NCI-H1092 (cell line): ENCODE data around the gene HIVEP3.
A peak's percentile ranks its signal among the peaks of the same experiment; 100 is the strongest.

Source experiments
- DNase-seq: peaks from one replicate; lab custom pipeline; 2025; lab: John Stamatoyannopoulos, UW

Gene HIVEP3

DNA sequence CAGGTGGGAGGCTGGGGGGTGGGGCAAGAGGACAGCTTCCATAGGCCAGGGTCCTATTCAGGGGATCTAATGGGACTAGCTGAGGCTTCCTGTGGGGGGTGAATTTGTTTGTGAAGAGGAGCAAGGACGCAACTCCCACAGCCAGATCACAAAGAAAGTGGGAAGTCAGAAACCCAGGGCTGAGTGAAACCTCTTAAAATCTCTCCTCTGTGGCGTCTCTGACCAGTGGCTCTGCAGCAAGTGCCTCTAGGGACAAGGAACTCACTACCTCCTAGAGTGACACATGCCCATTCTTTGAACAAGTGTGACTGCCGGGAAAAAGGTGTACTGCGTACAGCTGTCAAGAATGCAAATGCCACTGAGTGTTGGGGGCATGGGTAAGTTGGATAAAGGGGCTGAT, 187.9 kb downstream of the HIVEP3 start:
- no peak for DNase-seq

DNA sequence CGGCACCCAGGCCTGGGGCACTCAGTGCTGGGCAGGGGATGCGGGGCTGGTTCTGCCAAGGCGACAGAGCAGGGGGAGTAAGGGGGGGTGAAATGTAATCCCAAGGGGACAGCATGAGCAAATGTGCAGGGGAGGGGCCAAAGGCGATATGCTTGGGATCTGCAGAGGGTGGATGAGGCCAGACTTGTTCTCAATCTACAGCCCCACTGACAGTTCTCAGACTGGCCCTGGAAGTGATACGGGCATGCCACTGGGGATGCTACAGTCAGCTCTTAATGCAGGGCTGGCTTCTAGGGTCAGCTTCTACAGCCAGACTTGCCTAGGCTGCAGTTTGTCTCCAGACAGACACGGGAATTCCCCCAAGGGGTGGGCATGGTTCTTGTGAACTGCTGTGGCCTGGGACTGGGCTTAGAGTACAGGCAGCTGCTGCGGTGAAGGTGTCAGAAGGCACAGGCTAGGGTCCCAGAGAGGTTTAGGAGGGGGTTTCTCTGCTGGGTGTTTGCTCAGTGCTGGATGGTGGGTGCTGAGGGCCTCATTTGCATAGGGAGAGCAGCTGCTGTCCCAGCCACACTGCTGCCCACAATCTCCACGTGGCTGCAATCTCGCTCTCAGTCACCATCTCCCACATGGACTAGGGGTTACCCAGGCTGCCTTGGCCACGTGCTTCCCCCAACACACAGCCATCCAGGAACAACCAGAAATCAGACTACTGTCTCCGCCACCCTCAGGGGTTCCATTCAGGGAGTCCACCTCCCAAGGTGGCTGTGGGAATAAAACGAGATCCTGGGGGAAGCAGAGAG, 190.1 kb downstream of the HIVEP3 start:
- DNase-seq, result no peak

DNA sequence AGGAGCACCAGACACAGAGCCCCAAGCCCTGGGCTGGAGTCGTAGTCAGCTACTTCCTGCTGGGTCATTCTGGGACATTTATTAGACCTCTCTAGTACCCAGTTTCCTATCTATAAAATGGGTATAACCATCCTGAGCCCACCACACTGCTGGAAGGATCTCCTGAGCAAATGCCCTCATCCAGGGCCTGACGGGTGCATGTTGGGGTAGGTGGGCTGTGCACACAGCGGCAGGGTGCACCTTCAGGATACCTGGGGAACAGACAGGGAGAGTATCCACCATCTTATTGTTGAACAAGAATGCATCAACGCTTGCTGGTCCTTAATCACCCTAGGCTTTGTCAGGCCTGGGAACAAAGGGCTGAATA, 191.0 kb downstream of the HIVEP3 start:
- DNase-seq, result no peak

DNA sequence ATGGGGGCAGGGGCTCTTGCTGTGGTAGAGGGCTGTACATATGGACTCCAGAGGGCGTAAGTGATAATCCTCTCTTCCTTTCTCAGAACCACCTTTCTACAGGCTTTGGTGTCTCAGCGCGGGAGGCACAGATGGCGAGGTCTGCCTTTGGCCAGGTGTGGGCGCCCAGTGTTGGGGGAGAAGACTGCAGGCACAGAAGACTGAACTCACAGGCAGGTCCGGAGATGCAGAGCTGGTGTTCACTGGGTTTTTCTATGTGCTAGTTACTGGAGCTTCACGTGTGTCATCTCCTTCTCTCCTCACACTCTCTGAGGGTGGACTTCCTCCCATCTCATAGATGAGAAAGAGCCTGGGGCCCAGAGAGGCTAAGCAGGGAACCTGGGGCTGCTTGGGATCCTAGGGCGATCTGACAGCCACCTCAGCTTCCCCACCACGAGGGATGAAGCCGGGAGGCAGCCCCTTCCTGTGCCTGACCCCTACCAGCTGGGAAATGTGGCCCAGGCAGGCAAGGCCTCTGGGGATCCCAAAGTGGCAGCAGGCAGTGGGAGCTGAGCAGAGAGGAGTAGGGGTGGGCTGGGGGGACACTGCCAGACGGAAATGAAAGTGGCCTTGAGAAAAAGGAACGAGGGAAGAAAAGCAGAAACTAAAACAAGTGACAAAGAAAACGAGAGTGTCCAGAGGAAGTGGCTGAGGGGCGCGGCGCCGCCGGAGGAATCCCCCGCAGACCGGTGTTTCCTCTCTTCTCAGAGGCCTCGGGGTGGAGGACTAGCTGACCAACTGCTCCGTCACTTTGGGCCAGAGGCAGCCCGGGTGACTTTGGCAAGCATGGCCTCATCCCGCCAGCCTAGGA, 191.6 kb downstream of the HIVEP3 start:
- no peak for DNase-seq

DNA sequence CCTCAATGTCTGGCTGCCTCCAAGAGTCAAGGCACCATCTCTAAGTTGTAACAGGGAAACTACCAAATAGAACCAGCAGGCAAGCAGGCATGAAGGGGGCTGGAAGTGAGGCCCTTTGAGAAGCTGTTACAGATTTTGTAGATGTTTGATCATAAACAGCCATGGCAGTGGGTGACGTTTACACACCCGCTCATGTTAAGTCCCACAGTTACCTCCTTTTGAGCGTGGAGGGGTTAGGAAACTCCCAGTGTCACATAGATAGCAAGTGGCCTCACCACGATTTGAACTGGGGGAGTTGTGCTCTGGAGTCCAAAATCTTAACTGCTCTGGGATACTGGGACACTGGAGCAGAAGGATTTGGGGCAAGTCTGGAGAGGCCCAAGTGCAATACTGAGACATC, 192.4 kb downstream of the HIVEP3 start:
- no peak for DNase-seq

DNA sequence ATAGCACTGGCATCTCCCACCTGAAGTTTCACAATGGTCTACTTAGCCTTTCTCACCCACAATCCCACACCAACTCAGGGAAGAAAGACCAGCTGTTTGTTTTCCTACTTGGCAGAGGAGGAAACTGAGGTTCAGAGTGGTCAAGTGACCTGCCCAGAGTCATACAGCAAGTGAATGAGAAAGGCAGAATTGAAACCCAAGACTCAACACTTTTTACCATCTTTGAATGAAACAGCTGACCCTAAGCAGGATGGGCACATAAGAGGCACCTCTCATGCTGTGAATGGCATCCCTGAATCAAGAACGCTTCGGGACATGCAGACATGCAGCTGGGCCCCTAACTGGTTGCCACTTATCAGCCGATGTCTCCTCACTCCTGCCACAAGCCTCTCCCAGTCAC, 193.8 kb downstream of the HIVEP3 start:
- no peak for DNase-seq

DNA sequence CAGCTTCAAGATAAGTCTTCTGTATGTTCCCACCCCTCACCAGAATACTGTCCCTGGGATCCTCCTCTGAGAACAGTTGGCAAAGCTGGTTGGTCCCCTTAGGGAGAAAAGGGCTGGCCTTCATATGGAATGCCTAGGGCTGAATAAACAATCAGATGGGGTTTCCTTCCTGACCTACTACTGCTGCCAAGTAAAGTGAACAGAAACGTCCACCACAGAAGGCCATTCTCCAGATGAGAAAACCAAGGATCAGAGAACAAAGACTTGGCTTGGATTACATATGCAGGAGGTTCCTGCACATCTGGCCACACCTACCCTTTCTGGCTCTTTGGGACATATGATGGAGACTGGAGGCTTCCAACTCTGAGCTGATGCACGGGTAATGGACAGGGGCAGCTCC, 194.5 kb downstream of the HIVEP3 start:
- no peak for DNase-seq

DNA sequence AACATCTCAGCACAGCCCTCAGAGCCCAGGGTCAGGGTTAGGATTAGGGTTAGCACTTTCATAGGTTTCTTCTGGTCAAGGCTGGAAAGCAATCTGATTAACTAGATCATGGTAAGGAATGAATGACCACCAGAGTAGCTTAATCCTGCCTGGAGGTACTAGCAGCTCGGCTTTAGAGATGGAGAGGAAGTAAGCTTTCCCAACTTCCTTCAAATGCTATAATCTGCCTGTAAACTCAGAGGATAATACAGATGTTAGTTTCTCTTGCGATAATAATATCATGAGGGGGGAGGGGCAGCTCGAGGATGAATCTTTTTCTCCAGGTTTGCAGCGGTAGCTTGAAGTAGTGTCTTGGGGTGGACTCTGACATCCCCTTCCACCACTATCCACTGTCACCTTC, 194.9 kb downstream of the HIVEP3 start:
- DNase-seq, result no peak

DNA sequence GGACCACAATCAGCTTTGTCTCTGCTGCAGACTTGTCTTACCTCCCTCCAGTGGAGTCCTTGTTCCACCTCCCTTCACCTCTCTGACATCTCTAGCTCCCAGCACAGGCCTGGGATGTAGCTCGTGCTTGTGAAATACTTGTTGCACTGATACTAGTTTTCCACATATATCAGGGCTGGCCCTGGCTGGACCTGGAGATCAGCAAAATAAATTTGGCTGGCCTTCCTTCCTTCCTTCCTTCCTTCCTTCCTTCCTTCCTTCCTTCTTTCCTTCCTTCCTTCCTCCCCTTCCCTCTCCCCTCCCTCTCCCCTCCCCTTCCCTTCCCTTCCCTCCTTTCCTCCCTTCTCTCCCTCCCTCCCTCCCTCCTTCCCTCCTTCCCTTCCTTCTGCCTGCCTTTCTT, 196.5 kb downstream of the HIVEP3 start:
- no peak for DNase-seq

DNA sequence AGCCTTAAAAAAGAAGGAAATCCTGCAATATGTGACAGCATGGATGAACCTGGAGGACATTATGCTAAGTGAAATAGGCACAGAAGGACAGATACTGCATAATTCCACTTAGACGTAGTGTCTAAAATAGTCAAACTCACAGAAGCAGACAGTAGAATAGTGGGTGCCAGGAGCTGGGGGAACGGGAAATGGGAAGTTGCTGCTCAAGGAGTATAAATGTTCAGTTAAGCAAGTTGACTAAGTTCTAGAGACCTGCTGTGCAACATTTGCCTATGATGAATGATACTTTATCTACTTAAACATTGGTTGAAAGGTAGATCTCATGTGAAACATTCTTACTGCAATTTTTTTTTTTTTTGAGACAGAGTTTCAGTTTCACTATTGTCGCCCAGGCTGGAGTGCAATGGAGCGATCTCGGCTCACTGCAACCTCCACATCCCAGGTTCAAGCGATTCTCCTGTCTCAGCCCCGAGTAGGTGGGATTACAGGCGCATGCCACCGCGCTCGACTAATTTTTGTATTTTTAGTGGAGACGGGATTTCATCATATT, 197.8 kb downstream of the HIVEP3 start:
- no peak for DNase-seq

DNA sequence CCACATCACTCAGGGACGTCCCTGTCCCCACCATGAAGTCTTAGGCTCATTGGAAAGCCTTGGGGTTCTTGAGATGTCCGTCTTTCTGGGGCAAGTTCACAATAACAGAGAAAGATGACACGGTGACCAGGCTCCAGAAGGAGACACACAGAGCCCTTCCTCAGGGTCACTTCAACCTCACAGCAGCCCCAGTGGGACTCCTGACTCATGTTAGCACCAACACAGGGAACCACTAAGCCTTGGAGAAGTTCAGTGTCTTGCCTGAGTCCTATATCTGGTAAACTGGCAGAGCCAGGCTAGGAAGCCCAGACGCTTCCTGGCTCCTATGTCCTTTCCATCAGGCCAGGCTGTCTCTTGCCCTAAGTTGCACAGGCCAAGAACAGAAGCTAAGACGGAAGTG, 199.1 kb downstream of the HIVEP3 start:
- DNase-seq, result no peak

DNA sequence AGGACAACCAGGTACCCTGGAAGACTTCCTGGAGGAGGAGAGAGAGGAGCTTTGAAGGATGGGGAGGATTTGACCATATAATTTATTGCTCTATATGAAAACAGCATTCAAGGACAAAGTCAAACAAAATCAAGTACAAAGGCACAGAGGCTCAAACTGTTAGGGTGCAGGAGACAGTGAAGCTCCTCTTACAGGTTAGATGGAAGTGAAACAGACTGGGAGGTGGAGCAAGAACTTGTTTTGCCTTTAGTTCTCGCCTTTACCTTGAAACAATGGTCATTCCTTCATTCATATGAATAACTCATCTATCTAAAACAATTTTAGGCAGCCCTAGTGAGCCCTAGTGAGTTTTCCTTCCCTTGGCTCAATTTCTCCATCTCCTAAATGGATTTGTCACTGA, 199.6 kb downstream of the HIVEP3 start:
- no peak for DNase-seq

DNA sequence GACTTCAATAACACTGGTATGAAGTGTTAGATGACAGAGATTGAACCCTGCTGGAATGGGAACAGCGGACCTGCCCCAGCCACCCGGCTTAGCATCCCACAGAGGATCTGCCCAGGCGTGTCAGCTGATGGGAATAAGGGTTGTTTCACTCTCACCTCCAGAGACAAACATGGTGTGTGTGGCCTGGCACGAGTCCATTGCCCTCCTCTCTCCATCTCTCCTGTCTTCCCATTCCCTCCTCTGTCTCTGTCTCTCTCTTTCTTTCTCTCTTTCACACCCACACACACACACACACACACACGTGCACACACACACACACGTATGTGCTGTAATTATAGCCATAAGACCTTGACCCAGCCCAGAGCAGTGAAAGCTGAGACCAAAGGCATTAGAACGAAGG, 200.2 kb downstream of the HIVEP3 start:
- DNase-seq, result no peak

DNA sequence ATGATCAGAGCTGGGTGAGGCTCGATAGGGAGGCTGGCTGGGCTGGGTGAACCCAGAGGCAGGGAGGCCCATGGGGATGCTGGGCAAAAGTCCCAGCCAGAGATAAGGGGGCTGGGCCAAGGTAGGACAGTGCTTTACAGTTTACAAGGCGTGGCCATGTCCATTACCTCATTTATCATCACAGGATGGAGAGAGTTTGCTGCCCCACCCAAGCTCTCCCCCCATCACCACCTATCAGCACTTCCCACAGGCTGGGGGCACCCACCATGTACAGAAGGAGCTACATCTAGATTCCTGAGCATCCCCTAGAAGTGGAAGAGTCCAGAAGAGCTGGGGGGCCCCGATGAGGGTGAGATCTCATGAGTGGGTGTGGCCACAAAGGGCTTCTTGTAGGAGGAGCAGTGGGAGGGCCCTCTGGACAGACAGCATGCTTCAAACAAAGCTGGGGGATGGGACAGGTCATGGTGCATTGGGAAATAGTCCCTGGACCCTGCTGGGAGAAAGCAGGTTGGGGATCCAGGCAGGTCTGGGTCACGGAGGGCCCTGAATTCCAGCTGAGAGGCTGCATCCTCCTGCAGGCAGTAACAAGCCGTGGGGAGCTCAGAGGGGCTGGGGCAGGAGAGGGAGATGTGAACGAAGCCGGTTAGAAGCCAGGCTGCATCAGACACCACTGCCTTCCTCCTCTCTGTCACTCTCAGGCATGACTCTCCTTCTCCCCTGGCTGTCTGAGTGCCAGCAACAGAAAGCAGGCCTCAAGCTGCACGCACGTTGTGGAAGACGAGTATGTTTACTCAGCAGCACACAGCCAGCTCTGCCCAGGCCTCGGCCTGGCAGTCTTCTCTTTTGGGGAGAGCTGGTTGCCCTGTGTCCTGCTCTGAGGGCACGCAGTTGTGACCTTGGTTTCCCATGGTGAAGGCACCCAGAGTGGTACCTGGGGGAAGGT, 202.3 kb downstream of the HIVEP3 start:
- DNase-seq, result no peak

DNA sequence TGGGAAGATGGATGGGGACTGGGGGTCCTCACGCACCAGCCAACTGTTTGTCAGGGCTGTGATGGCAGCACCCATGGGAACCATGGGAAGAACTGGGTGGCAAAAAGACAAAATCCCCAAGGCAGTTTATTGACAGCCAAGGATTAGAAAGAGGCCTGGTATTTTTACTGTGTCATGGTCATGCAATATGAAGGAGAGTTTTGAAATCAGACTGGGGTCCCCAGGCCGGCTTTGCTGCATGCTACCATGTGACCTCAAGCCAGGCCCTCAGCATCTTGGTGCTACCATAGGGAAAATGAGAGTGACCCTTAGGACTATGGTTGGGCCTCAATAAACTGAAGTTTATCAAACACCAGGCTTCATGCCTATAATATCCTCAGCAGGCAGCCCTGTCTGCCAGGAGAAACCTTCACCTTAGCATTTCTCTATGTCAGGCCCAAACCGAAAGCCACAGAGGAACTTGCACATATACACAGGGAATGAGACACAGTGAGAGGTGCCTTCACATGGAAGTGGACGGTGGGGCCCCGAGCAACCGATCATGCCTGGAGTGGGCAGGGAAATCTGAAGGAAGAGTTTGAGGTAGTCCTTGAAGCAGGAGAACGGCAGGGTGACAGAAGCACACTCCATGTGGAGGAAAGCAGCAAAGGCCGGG, 203.2 kb downstream of the HIVEP3 start:
- DNase-seq, result no peak

DNA sequence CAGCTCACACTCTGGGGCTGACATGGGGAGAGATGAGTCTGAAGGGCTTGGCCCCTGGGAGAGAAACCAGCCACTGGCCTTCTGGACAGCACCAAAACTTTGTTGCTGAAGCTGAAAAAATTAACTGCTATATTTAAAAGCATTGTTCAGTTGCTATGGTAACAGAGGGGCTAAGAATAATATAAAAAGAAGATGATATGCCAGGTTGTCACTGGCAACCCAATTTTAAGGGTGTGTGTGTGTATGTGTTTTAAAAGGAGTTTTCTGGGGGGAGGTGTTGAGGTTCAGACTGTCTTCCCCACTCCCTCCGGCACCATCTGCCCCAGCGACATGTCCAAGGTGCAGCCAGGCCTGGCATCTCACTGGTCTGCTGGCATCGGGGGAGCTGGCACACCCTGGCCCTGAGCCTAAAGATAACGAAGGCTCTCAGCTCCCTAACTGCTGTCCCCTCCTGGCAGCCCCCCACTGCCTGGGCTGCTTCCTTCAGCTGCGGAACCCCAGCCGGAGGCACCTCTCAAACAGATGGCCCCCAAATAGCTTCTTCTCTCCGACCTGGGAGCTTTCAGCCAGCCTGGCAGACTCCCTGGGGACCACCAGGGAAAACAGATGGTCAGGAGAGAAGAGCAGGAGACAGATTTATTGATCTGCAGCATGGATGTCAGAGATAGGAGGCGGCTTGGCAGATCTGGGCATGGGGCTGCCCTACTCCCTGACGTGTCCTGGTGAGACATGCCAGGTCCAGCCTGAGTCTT, 203.9 kb downstream of the HIVEP3 start:
- DNase-seq, result peak; percentile 65

DNA sequence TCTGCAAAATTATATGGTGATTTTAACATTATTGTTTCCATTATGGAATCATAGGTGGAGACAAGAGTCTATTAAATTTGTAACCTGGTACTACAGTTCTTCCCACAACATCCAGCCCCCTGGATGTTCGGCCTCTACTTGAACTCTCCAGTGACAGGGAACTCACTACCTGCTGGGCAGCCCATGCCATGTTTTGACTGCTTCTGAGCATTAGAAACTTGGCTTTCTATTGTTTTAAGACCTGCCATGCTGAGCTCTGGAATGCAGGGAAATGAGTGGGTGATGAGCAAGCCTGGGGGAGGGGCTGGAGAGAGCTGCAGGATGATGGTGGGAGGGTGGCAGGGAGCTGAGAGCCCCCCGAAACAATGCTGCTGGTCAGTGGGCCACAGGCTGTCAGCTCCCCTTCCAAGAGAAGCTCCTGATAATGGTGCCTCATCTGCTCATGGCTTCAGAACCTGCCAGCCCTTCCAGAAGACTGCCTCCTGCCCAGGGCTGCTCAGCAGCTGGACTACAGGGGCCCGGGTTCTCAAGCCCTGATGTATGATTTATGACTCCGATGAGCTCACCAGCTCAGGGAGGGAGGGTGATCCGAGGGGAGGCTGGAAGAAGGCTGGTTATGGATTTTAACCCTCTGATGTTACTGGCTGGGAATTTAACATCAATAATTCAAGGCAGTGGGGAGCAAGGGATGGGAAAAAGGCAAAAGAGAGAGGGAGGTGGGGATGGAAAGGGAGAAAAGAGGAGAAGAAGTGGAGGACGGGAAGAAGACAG, 205.0 kb downstream of the HIVEP3 start:
- DNase-seq, result no peak

DNA sequence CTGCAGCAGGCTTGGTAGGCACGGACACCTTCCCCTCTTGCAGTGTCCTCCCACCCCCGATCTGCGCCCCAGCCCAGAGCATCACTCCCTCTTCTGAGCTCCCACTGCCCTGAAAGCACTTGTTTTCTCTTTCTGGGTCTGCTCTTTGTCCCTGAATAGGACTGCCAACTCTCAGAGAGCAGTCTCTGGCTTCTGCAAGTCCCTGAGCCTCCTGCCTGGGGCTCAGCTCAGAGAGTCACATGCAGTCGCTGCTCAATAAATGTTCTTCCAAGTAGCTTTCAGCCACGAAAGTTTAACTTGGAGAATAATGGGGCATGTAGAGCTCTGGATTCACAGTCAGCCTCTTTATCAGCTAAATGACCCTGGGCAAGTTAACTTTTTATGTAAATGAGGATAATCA, 205.6 kb downstream of the HIVEP3 start:
- DNase-seq, result no peak

DNA sequence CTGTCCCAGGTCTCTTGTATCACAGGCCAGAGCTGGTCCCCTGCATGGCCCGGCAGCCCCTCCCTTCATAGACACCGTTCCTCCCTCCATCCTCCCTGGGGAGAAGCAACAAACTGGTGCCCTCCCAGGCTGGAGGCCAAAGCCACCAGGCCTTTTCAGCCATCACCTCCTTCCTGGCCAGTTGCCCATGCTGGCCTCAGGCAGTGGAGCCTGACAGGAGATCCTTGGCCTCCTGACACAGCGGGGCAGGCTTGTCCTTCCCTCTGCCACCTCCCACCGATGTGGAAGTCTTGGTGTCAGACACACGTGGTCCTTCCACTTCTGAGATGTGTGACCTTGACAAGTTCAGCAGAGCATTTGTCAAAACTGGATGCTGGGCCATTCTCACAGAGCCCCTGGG, 206.0 kb downstream of the HIVEP3 start:
- DNase-seq, result no peak

DNA sequence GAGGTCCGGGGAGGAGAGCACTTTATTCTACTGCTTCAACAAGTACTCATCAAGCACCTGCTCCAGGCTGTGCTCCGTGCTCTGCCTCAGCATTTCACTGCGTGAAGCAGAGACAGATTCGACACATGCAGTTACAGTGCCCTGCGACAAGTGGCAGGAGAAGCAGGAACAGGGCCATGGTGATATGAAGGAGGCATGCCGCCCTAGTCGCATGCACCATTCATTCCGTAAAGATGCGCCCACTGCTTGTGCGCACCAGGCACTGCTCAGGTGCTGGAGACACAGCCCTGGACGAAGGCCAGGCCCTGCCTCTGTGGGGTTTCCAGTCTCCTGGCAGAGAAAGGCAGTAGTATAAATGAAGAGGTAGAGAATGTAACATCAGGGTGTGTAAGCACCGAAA, 206.6 kb downstream of the HIVEP3 start:
- no peak for DNase-seq
